DND-41 (cell line): Measurements from ENCODE around the gene PACRG.

Source experiments
- ATAC-seq: fragments of 200-7000 bp; cut with Tn5 transposase; 3 replicates; pipeline ENCODE4 v1.9.1; 2021; ENCODE audit warnings: low read depth; ENCODE audit not compliant: insufficient read depth
- DNase-seq: peaks from one replicate; pipeline ENCODE4 v3.0.0-alpha.2; 2020
- H2AFZ ChIP-seq: 2 replicates; pipeline ENCODE4 v1.6.0; 2012; ENCODE audit warnings: low read depth, low read length
- H3K27ac ChIP-seq: 2 replicates; pipeline ENCODE4 v1.5.1; 2012; ENCODE audit warnings: low read length, inconsistent platforms
- H3K27me3 ChIP-seq: fragments of 200-600 bp; sonication (generic); 2 replicates; pipeline ENCODE4 v1.6.0; 2012; ENCODE audit warnings: low read length, mild to moderate bottlenecking, inconsistent platforms; ENCODE audit not compliant: insufficient read depth, poor library complexity
- H3K36me3 ChIP-seq: 2 replicates; pipeline ENCODE4 v1.5.1; 2012; ENCODE audit warnings: low read length, inconsistent platforms; ENCODE audit not compliant: insufficient read depth
- H3K4me1 ChIP-seq: 2 replicates; pipeline ENCODE4 v1.5.1; 2012; ENCODE audit warnings: mild to moderate bottlenecking, low read length; ENCODE audit not compliant: insufficient read depth
- H3K4me2 ChIP-seq: 2 replicates; pipeline ENCODE4 v1.6.0; 2012; ENCODE audit warnings: mild to moderate bottlenecking, moderate library complexity, low read length, inconsistent platforms; ENCODE audit not compliant: insufficient read depth
- H3K4me3 ChIP-seq, 2 experiments: fragments of 200-600 bp in 1 of 2; shearing (Covaris generic) in 1 of 2; 2 replicates each; pipeline ENCODE4 v1.5.1; 2012 to 2016; ENCODE audit warnings: inconsistent platforms in 2 of 2, low read length in 2 of 2, mild to moderate bottlenecking in 2 of 2, low read depth in 1 of 2, moderate library complexity in 1 of 2
- H3K79me2 ChIP-seq: 2 replicates; pipeline ENCODE4 v1.6.0; 2012; ENCODE audit warnings: low read length, inconsistent platforms; ENCODE audit not compliant: insufficient read depth
- H3K9ac ChIP-seq: 2 replicates; pipeline ENCODE4 v1.6.0; 2012; ENCODE audit warnings: low read depth, mild to moderate bottlenecking, inconsistent platforms, low read length, moderate library complexity
- H3K9me3 ChIP-seq: 2 replicates; pipeline ENCODE4 v1.5.1; 2012; ENCODE audit warnings: low read length, moderate library complexity, mild to moderate bottlenecking, inconsistent platforms; ENCODE audit not compliant: insufficient read depth, severe bottlenecking
- H4K20me1 ChIP-seq: 2 replicates; pipeline ENCODE4 v1.6.0; 2012; ENCODE audit warnings: low read length; ENCODE audit not compliant: insufficient read depth
- EZH2 ChIP-seq: IDR thresholded peaks from 3 replicates; pipeline ENCODE4 v1.6.1; 2012; ENCODE audit warnings: borderline replicate concordance, low read depth, mild to moderate bottlenecking, moderate library complexity, low read length, inconsistent platforms; ENCODE audit not compliant: severe bottlenecking
- TF ChIP-seq, protein P1 (sequence below): IDR thresholded peaks from 2 replicates; pipeline ENCODE4 v1.5.1; 2012; ENCODE audit warnings: borderline replicate concordance, low read length, moderate library complexity, mild to moderate bottlenecking; ENCODE audit not compliant: poor library complexity, severe bottlenecking; ENCODE audit errors: extremely low read depth

Gene PACRG

GRCh38 chr6:162684052-162684451 is 43.7 kb upstream of the PACRG start:
- no peak for DNase-seq
- Histone ChIP-seq H3K9ac (no peak overlapping the region), H3K79me2 (no peaks in the 10 kb centered on the region), H3K36me3 (no peaks in the 10 kb centered on the region), H3K27ac (no peak overlapping the region), H3K4me1 (no peaks in the 10 kb centered on the region), H2AFZ (no peak overlapping the region), H3K4me2 (no peak overlapping the region), H3K9me3 (no peaks in the 10 kb centered on the region), H3K27me3 (no peaks in the 10 kb centered on the region), H4K20me1 (no peaks in the 10 kb centered on the region), H3K4me3 (no peak overlapping the region)
- no peak for ATAC-seq
- no peak for TF ChIP-seq EZH2
- TF ChIP-seq, protein P1, sequence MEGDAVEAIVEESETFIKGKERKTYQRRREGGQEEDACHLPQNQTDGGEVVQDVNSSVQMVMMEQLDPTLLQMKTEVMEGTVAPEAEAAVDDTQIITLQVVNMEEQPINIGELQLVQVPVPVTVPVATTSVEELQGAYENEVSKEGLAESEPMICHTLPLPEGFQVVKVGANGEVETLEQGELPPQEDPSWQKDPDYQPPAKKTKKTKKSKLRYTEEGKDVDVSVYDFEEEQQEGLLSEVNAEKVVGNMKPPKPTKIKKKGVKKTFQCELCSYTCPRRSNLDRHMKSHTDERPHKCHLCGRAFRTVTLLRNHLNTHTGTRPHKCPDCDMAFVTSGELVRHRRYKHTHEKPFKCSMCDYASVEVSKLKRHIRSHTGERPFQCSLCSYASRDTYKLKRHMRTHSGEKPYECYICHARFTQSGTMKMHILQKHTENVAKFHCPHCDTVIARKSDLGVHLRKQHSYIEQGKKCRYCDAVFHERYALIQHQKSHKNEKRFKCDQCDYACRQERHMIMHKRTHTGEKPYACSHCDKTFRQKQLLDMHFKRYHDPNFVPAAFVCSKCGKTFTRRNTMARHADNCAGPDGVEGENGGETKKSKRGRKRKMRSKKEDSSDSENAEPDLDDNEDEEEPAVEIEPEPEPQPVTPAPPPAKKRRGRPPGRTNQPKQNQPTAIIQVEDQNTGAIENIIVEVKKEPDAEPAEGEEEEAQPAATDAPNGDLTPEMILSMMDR, result no peak

- H3K27ac ChIP-seq, result no peak overlapping the region
- no peaks in the 10 kb centered on the region for H3K36me3 ChIP-seq
- no peaks in the 10 kb centered on the region for H4K20me1 ChIP-seq
- H3K79me2 ChIP-seq, result no peaks in the 10 kb centered on the region
- no peaks in the 10 kb centered on the region for H3K9me3 ChIP-seq
- H2AFZ ChIP-seq, result no peak overlapping the region
- ATAC-seq (no peak), DNase-seq (no peak)
- no peaks in the 10 kb centered on the region for H3K27me3 ChIP-seq
- TF ChIP-seq EZH2, result no peak
- TF ChIP-seq, protein P1, result no peak
- no peak overlapping the region for H3K9ac ChIP-seq
- no peak overlapping the region for H3K4me2 ChIP-seq
- no peaks in the 10 kb centered on the region for H3K4me1 ChIP-seq
- no peak overlapping the region for H3K4me3 ChIP-seq
These were observed 42.8 kb upstream of the PACRG start for GRCh38 chr6:162684961-162685360.

GRCh38 chr6:162685586-162685985 is 42.2 kb upstream of the PACRG start:
- no peak for TF ChIP-seq EZH2
- TF ChIP-seq, protein P1, result no peak

DNA sequence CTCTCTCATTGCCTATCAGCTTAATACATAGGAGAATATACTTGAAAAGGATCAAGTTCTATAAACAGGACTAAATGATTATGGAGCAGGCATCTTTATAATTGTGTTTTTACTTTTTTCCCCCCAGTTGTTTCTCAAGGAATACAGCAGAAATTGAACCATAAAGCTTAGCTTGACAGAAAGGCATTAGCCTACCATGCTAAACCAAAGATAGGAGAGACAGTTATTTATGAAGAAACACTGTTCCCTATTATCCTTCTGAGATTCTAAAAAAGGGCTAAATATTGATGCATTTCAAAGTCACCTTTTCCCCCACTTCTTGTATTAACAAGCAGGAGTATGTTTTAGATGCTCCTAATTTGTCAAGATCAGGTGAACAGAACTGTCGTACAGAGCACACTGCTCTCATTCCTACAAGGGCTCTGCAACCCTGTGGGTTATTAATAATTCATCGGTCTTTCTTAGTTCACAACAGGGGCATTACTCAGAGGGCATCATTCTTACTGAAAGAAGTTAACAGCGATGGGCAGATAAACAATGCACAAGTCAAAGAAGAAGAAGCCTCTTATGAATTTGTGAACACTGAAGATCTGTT is 38.9 kb upstream of the PACRG start:
- no peaks in the 10 kb centered on the region for H3K4me1 ChIP-seq
- H3K9me3 ChIP-seq, result no peaks in the 10 kb centered on the region
- no peaks in the 10 kb centered on the region for H3K27me3 ChIP-seq
- TF ChIP-seq, protein P1, result no peak
- TF ChIP-seq EZH2, result no peak
- H3K27ac ChIP-seq, result no peak overlapping the region
- no peak for ATAC-seq
- H3K4me3 ChIP-seq, result no peak overlapping the region
- H3K36me3 ChIP-seq, result no peaks in the 10 kb centered on the region
- H3K4me2 ChIP-seq, result no peak overlapping the region
- no peak overlapping the region for H2AFZ ChIP-seq
- no peak overlapping the region for H3K9ac ChIP-seq
- no peaks in the 10 kb centered on the region for H4K20me1 ChIP-seq
- no peak for DNase-seq
- H3K79me2 ChIP-seq, result no peaks in the 10 kb centered on the region

More at GRCh38 chr6:162685586-162685985, 42.2 kb upstream of the PACRG start:
- Histone ChIP-seq H3K4me2 (no peak overlapping the region), H3K9me3 (no peaks in the 10 kb centered on the region), H2AFZ (no peak overlapping the region), H3K27ac (no peak overlapping the region), H3K4me1 (no peaks in the 10 kb centered on the region), H3K27me3 (no peaks in the 10 kb centered on the region), H3K79me2 (no peaks in the 10 kb centered on the region), H4K20me1 (no peaks in the 10 kb centered on the region), H3K36me3 (no peaks in the 10 kb centered on the region), H3K4me3 (no peak overlapping the region), H3K9ac (no peak overlapping the region)
- ATAC-seq (no peak), DNase-seq (no peak)
